Mesodermal cell (in vitro differentiated cells): ENCODE data around the gene NRG2.

ENCODE experiments used
- H3K27ac ChIP-seq: 2 replicates; pipeline ENCODE4 v1.7.0; 2013; ENCODE audit warnings: mild to moderate bottlenecking, low read depth, low read length, moderate library complexity; ENCODE audit not compliant: severe bottlenecking
- H3K36me3 ChIP-seq: 2 replicates; pipeline ENCODE4 v1.7.1; 2013; ENCODE audit warnings: mild to moderate bottlenecking, low read length, moderate library complexity; ENCODE audit not compliant: control insufficient read depth, insufficient read depth
- H3K4me1 ChIP-seq: one replicate; pipeline ENCODE4 v1.7.1; 2013; ENCODE audit warnings: mild to moderate bottlenecking, low read length; ENCODE audit not compliant: insufficient read depth, control insufficient read depth, poor library complexity, severe bottlenecking
- H3K4me3 ChIP-seq: 2 replicates; pipeline ENCODE4 v1.7.0; 2013; ENCODE audit warnings: low read length, control low read depth, mild to moderate bottlenecking; ENCODE audit not compliant: insufficient read depth, poor library complexity, severe bottlenecking; ENCODE audit errors: extremely low read depth
- H3K9me3 ChIP-seq: 2 replicates; pipeline ENCODE4 v1.7.1; 2013; ENCODE audit warnings: mild to moderate bottlenecking, low read length, moderate library complexity; ENCODE audit not compliant: control insufficient read depth
- WGBS, 2 experiments: methylation state at CpG; one replicate each; pipeline ENCODE4 v1.1.5; 2013; ENCODE audit warnings: missing lambda C conversion rate in 2 of 2; ENCODE audit not compliant: insufficient coverage in 2 of 2; 5-methylcytosine and 5-hydroxymethylcytosine counted together

NRG2 gene

GRCh38 chr5:139995929-139996328, 47.2 kb downstream of the NRG2 start:
- H3K27ac ChIP-seq = no peak overlapping the region
- H3K4me1 ChIP-seq = no peaks in the 10 kb centered on the region
- no peaks in the 10 kb centered on the region for H3K9me3 ChIP-seq
- no peaks in the 10 kb centered on the region for H3K36me3 ChIP-seq
- H3K4me3 ChIP-seq = no peak overlapping the region
- no CpG with 5 or more reads among the region's 1 CpG for WGBS, 2 experiments

- no peaks in the 10 kb centered on the region for H3K4me1 ChIP-seq
- H3K4me3 ChIP-seq = no peak overlapping the region
- WGBS, 2 experiments = no CpG with 5 or more reads among the region's 1 CpG
- H3K9me3 ChIP-seq = no peaks in the 10 kb centered on the region
- no peak overlapping the region for H3K27ac ChIP-seq
- no peaks in the 10 kb centered on the region for H3K36me3 ChIP-seq
Observed at GRCh38 chr5:139994234-139994633, 48.9 kb downstream of the NRG2 start.

GRCh38 chr5:139985733-139986132, 57.4 kb downstream of the NRG2 start:
- Histone ChIP-seq H3K36me3 (no peaks in the 10 kb centered on the region), H3K4me3 (no peak overlapping the region), H3K27ac (peak overlapping the region; percentile 80), H3K4me1 (peaks cover 46% of the 10 kb centered on the region), H3K9me3 (no peaks in the 10 kb centered on the region)
- 43 to 50% methylated on average over 1 of the region's 3 CpGs for WGBS, 2 experiments

- Histone ChIP-seq H3K36me3 (no peaks in the 10 kb centered on the region), H3K4me1 (peaks cover 46% of the 10 kb centered on the region), H3K27ac (peak overlapping the region; percentile 80), H3K9me3 (no peaks in the 10 kb centered on the region), H3K4me3 (no peak overlapping the region)
- WGBS, 2 experiments = 76 to 92% methylated on average over 4 of the region's 5 CpGs
Observed at GRCh38 chr5:139985290-139985689, 57.8 kb downstream of the NRG2 start.

- H3K27ac ChIP-seq = no peak overlapping the region
- H3K36me3 ChIP-seq = no peaks in the 10 kb centered on the region
- H3K4me1 ChIP-seq = peaks cover 46% of the 10 kb centered on the region
- H3K4me3 ChIP-seq = no peak overlapping the region
- no CpG with 5 or more reads among the region's 1 CpG for WGBS, 2 experiments
- H3K9me3 ChIP-seq = no peaks in the 10 kb centered on the region
Observed at GRCh38 chr5:139984816-139985215, 58.3 kb downstream of the NRG2 start.

- Histone ChIP-seq H3K27ac (peak overlapping the region; percentile 90), H3K4me3 (no peak overlapping the region), H3K36me3 (no peaks in the 10 kb centered on the region), H3K9me3 (no peaks in the 10 kb centered on the region), H3K4me1 (peaks cover 46% of the 10 kb centered on the region)
Observed at GRCh38 chr5:139982975-139983240, 60.2 kb downstream of the NRG2 start.

DNA sequence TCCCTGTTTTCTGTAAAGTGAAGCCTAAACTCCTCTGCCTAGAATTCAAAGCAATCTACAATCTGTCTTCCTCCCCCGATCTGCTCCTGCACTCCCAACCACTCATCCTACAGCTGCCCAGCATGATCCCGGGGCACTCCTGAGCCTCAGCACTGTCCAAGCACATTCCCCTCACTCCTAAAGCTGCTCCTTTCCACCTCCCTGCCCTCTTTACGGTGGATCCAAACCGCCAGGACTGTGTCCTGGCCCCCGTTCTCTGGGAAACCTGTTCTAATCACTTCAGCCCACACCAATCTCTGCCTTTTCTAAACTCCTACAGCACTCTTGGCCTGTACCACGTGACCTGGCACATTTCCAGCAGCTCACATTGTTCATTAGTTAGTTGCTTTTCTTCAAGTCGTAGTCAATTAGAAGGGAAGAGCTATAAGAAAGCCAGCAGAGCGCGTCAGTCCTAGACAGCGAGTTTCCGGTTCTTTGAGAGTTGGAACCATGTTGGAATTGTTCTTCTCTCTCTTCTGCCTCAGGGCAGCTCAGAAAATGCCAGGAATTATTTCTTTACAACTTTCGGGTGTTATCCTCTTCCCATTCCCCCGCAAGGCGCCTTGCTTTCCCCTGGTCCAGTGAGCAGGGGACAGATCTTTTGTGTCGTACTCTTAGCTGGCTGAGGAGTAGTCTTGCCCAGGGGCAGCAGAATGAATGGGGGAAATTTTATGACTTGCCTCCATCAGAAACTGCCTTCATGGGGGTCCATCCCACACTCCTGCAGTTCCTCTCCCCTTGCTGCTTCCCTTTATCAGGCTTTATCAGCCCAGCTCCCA, 60.7 kb downstream of the NRG2 start:
- no peaks in the 10 kb centered on the region for H3K36me3 ChIP-seq
- no peaks in the 10 kb centered on the region for H3K9me3 ChIP-seq
- H3K27ac ChIP-seq = peak overlapping the region; percentile 90
- H3K4me3 ChIP-seq = no peak overlapping the region
- peaks cover 46% of the 10 kb centered on the region for H3K4me1 ChIP-seq
- WGBS, 2 experiments = 68 to 78% methylated on average over 14 of the region's 15 CpGs

DNA sequence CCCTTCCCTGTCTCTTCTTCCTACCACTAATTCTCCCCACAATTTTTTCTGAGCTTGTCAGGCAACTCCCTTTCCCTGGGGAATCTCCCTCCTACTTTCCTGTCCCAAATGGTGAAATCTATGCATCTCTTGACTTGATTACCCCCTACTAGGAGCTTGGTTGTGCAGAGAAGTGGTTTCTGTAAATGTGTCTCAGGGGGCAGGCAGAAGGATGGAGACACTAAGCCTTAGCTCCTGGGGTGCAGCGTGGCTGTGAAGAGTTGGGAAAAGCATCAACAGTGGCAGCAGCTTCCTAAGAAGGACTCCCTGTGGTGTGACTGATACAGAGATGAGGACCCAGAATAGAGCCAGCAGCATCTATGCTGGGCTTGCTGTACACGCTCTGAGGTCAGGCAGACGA, 62.3 kb downstream of the NRG2 start:
- H3K27ac ChIP-seq = no peak overlapping the region
- no peaks in the 10 kb centered on the region for H3K36me3 ChIP-seq
- WGBS, 2 experiments = 64 to 69% methylated on average over 3 of the region's 3 CpGs
- H3K9me3 ChIP-seq = no peaks in the 10 kb centered on the region
- no peak overlapping the region for H3K4me3 ChIP-seq
- H3K4me1 ChIP-seq = peaks cover 32% of the 10 kb centered on the region

DNA sequence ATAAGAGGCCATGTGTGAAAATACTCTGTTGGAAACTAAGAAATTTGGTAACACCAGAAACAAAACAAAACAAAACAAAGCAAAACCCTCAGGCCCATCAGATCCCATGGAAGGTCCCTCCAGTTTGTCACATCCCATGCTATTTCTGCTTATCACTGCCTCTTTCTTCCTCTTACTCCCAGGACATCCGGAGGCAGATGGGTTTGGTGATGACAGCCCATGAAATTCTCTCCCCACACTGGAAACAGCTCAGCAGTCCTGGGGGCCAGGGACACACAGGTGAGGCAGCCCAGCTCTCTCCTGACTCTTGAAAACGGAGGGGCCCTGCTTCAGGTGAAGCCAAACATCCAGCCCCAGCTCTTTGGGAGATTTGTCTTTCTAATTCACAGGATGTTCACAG, 63.2 kb downstream of the NRG2 start:
- WGBS, 2 experiments = 83 to 86% methylated on average over 1 to 2 of the region's 2 CpGs
- peaks cover 25% of the 10 kb centered on the region for H3K4me1 ChIP-seq
- no peak overlapping the region for H3K4me3 ChIP-seq
- H3K36me3 ChIP-seq = no peaks in the 10 kb centered on the region
- no peaks in the 10 kb centered on the region for H3K9me3 ChIP-seq
- no peak overlapping the region for H3K27ac ChIP-seq

- Histone ChIP-seq H3K9me3 (no peaks in the 10 kb centered on the region), H3K4me1 (peaks cover 22% of the 10 kb centered on the region), H3K36me3 (no peaks in the 10 kb centered on the region), H3K27ac (no peak overlapping the region), H3K4me3 (no peak overlapping the region)
- WGBS, 2 experiments = 90 to 100% methylated on average over 3 of the region's 3 CpGs
Observed at GRCh38 chr5:139979518-139979917, 63.6 kb downstream of the NRG2 start.

GRCh38 chr5:139976703-139977102, 66.4 kb downstream of the NRG2 start:
- Histone ChIP-seq H3K9me3 (no peaks in the 10 kb centered on the region), H3K4me1 (peaks cover under 1% of the 10 kb centered on the region), H3K4me3 (no peak overlapping the region), H3K36me3 (no peaks in the 10 kb centered on the region), H3K27ac (no peak overlapping the region)
- no CpG with 5 or more reads among the region's 1 CpG for WGBS, 2 experiments
